Measurements from ENCODE around the gene KRT76. TPM values are rescaled to one million over a fixed set of nuclear protein-coding genes. Genes with fewer than 3 reads are reported as not detected.

The KRT76 gene
- total RNA-seq, 1 experiment from 2014 or later, result not detected

DNA sequence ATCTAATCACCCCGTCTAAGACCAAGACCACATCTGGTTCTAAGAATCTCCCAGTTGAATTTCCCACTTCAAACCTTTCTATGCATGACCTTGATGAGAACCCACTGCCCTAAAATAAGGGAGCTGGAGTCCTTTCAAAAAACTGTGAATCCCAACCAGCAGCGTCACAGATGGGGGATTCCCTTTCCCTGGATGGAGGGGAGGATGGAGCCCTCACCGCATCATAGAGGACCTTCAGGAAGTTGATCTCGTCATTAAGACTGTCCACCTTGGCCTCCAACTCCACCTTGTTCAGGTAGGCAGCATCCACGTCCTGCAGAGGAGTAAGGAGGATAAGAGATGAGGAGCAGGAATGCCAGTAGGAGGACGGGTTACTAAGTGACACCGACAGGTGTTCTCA, 32.0 kb upstream of the KRT76 start (continued):
- TF ChIP-seq REST (IDR thresholded peaks at IDR 0.05; ENCODE audit: low read depth), result no peak
- TF ChIP-seq YY1 (IDR thresholded peaks at IDR 0.05; ENCODE audit: extremely low read depth, insufficient replicate concordance, low read depth, low read length), result no peak
- TF ChIP-seq SRF (IDR thresholded peaks at IDR 0.05; ENCODE audit: low read depth), result no peak
- no peak for TF ChIP-seq POLR2A (IDR thresholded peaks at IDR 0.05; ENCODE audit: borderline replicate concordance, extremely low read depth, insufficient read depth, insufficient read length)

DNA sequence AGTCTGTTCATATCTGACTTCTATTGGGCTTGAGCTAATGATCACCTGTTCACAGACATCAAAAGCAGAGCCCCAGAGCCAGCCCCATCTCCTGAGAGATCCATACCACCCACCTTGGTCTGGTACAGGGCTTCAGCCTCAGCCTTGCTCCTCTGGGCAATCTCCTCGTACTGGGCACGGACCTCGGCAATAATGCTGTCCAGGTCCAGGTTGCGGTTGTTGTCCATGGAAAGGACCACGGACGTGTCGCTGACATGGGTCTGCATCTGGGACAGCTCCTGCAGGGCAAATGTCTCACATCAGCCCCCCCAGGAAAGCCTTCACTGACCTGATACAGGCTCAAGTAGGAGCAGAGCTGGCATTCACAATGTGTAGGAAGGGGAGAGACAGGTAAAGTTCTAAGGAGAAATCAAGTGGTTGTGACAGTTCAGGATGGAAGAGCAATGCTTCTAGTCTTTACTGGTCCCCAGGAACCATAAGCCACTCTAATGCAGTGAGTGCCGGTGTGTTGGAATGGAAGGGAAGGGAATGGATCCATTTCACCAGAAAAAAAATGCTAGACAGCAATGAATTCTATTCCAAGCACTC, 31.5 kb upstream of the KRT76 start:
- Histone ChIP-seq H3K36me3 (ENCODE audit: control insufficient read depth in 1 of 2, insufficient read depth in 2 of 2, low read length in 2 of 2) (no peaks in the 10 kb centered on the region), H3K4me2 (ENCODE audit: low read length) (no peak overlapping the region), H3K4me1 (ENCODE audit: control insufficient read depth in 1 of 2, insufficient read depth in 2 of 2, low read length in 2 of 2) (peaks cover 0 to 6% of the 10 kb centered on the region in 2 experiments; a peak in 2 of 4 replicates), H3K79me2 (ENCODE audit: insufficient read depth, low read length) (no peaks in the 10 kb centered on the region), H2AFZ (ENCODE audit: low read depth, low read length, poor library complexity, severe bottlenecking) (no peak overlapping the region), H3K27me3 (ENCODE audit: insufficient read depth, low read length) (peaks cover 10% of the 10 kb centered on the region; the same call in 1 of the 2 replicates), H3K27ac (ENCODE audit: low read depth, low read length) (no peak overlapping the region), H3K9me3 (ENCODE audit: control insufficient read depth in 1 of 2, insufficient read depth in 1 of 2, low read depth in 1 of 2, low read length in 2 of 2) (no peaks in the 10 kb centered on the region), H3K9ac (ENCODE audit: low read length) (no peak overlapping the region), H3K9me2 (ENCODE audit: insufficient read depth) (no peaks in the 10 kb centered on the region), H3K4me3 (replicated peaks in 1 of 2; ENCODE audit: low read depth in 1 of 2, low read length in 2 of 2) (no peak overlapping the region), H4K20me1 (ENCODE audit: insufficient read depth) (no peaks in the 10 kb centered on the region)
- ATAC-seq (no peak), DNase-seq (ENCODE audit: low read depth, low spot score) (no peak)
- ChIA-PET CTCF (no interaction called here), POLR2A (no interaction called here), RAD21 (ENCODE audit: low non-redundant PET in 1 of 2, low total read pairs in 2 of 2, uncharacterized antibody in 2 of 2, unreplicated experiment in 2 of 2) (no interaction called here)
- intact Hi-C loops (cut with micrococcal nuclease), result no loop called here
- BruUV-seq (replicated peaks), result no TSS peak
- TF ChIP-seq RAD21 (IDR thresholded peaks at IDR 0.05; ENCODE audit: low read depth) (no peak), SIN3A (IDR thresholded peaks at IDR 0.05; ENCODE audit: low read depth) (no peak), ELF1 (IDR thresholded peaks at IDR 0.05; ENCODE audit: borderline replicate concordance, low read depth) (no peak), POLR2AphosphoS5 (IDR thresholded peaks at IDR 0.05; ENCODE audit: low read depth, low read length) (no peak), REST (IDR thresholded peaks at IDR 0.05; ENCODE audit: low read depth) (no peak), ZFX (IDR thresholded peaks at IDR 0.05) (no peak), TCF7L2 (IDR thresholded peaks at IDR 0.05; ENCODE audit: borderline replicate concordance, extremely low read depth, insufficient read depth, insufficient read length) (no peak)
- TF ChIP-seq, protein P1, sequence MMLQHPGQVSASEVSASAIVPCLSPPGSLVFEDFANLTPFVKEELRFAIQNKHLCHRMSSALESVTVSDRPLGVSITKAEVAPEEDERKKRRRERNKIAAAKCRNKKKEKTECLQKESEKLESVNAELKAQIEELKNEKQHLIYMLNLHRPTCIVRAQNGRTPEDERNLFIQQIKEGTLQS (IDR thresholded peaks at IDR 0.05), result no peak
- TF ChIP-seq, protein P2, sequence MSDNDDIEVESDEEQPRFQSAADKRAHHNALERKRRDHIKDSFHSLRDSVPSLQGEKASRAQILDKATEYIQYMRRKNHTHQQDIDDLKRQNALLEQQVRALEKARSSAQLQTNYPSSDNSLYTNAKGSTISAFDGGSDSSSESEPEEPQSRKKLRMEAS (IDR thresholded peaks at IDR 0.05), result no peak
